ENCODE results near the gene SP140. TPM values are rescaled to one million over a fixed set of nuclear protein-coding genes. Genes with fewer than 3 reads are reported as not detected.

Gene SP140
- total RNA-seq, 2 donors from 2014 or later, result not detected

DNA sequence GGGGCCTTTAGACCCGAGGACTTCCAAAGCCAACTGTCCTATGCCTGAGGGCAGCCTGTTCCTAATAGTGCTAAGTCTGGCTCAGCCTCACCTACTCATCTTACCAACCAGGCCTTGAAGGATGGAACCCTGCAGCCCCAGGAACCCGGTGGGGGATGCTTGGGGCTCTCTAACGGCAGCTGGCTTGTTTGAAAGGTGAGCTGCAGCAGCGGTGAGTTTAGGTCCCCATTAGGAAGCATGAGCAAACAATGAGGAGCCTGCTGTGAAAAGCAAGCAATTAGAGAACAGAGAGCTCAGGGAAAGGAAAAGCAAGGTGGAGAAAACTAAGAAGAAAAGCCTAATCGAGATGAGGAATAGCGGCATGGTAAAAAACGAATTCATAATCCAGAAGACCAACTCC lies 45.6 kb upstream of the SP140 start:
- H3K27me3 ChIP-seq (ENCODE audit: control insufficient read depth, insufficient read depth, low read length, poor library complexity, severe bottlenecking), result no peaks in the 10 kb centered on the region
- no peak overlapping the region for H3K27ac Mint-ChIP-seq
- peaks cover 6% of the 10 kb centered on the region for H3K9me3 Mint-ChIP-seq
- no peak overlapping the region for H3K4me3 Mint-ChIP-seq
- no peaks in the 10 kb centered on the region for H3K9me3 ChIP-seq (ENCODE audit: control insufficient read depth, low read length)
- peak overlapping the region; percentile 80 for H3K27ac ChIP-seq (ENCODE audit: low read depth, low read length)
- peaks cover 10% of the 10 kb centered on the region for H3K4me1 Mint-ChIP-seq
- no peak overlapping the region for H3K9ac ChIP-seq (ENCODE audit: extremely low read depth, low read length, poor library complexity, severe bottlenecking)
- 65 to 79% methylated on average over 4 to 7 of the region's 7 CpGs for WGBS, 2 experiments (ENCODE audit: insufficient coverage in 1 of 2, insufficient read length in 1 of 2)
- H3K4me3 ChIP-seq (ENCODE audit: low read length), result no peak overlapping the region
- TF ChIP-seq, protein P1, sequence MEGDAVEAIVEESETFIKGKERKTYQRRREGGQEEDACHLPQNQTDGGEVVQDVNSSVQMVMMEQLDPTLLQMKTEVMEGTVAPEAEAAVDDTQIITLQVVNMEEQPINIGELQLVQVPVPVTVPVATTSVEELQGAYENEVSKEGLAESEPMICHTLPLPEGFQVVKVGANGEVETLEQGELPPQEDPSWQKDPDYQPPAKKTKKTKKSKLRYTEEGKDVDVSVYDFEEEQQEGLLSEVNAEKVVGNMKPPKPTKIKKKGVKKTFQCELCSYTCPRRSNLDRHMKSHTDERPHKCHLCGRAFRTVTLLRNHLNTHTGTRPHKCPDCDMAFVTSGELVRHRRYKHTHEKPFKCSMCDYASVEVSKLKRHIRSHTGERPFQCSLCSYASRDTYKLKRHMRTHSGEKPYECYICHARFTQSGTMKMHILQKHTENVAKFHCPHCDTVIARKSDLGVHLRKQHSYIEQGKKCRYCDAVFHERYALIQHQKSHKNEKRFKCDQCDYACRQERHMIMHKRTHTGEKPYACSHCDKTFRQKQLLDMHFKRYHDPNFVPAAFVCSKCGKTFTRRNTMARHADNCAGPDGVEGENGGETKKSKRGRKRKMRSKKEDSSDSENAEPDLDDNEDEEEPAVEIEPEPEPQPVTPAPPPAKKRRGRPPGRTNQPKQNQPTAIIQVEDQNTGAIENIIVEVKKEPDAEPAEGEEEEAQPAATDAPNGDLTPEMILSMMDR (conservative IDR thresholded peaks at IDR 0.05), result no peak
- H3K36me3 Mint-ChIP-seq (ENCODE audit: low read depth), result no peaks in the 10 kb centered on the region
- no peaks in the 10 kb centered on the region for H3K36me3 ChIP-seq (ENCODE audit: control insufficient read depth, insufficient read depth, low read length)
- peaks cover 2% of the 10 kb centered on the region for H3K27me3 Mint-ChIP-seq (ENCODE audit: insufficient read depth)
- no peaks in the 10 kb centered on the region for H3K4me1 ChIP-seq (ENCODE audit: control insufficient read depth, insufficient read depth, low read length)
- no peak for DNase-seq

DNA sequence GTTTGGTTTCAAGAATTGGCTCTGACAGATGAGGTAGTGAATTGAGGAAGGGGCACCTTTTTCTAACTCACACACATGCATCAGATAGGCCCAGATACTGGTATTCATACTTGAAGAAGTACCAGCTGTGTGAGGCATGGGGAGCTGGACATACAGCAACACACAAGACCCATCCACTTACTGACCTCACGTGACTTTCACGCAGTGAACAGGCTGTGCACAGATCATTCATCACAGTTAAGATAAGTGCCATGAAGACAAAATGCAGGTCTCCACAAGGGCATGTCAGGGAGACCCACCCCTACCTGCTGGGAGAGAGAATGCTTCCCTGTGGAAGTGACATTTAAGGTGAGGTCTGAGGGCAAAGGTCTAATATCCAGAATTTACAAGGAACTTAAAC lies 44.3 kb upstream of the SP140 start:
- DNase-seq, result no peak
- peaks cover 10% of the 10 kb centered on the region for H3K4me1 Mint-ChIP-seq
- Histone ChIP-seq H3K9me3 (ENCODE audit: control insufficient read depth, low read length) (no peaks in the 10 kb centered on the region), H3K9ac (ENCODE audit: extremely low read depth, low read length, poor library complexity, severe bottlenecking) (no peak overlapping the region), H3K4me1 (ENCODE audit: control insufficient read depth, insufficient read depth, low read length) (no peaks in the 10 kb centered on the region), H3K4me3 (ENCODE audit: low read length) (no peak overlapping the region), H3K27ac (ENCODE audit: low read depth, low read length) (no peak overlapping the region), H3K27me3 (ENCODE audit: control insufficient read depth, insufficient read depth, low read length, poor library complexity, severe bottlenecking) (no peaks in the 10 kb centered on the region), H3K36me3 (ENCODE audit: control insufficient read depth, insufficient read depth, low read length) (no peaks in the 10 kb centered on the region)
- no peak overlapping the region for H3K27ac Mint-ChIP-seq
- H3K36me3 Mint-ChIP-seq (ENCODE audit: low read depth), result no peaks in the 10 kb centered on the region
- TF ChIP-seq, protein P1 (conservative IDR thresholded peaks at IDR 0.05), result no peak
- H3K9me3 Mint-ChIP-seq, result peaks cover 6% of the 10 kb centered on the region
- H3K27me3 Mint-ChIP-seq (ENCODE audit: insufficient read depth), result peaks cover 2% of the 10 kb centered on the region
- H3K4me3 Mint-ChIP-seq, result no peak overlapping the region
- WGBS, 2 experiments (ENCODE audit: insufficient coverage in 1 of 2, insufficient read length in 1 of 2), result 94 to 100% methylated on average over 2 of the region's 2 CpGs

DNA sequence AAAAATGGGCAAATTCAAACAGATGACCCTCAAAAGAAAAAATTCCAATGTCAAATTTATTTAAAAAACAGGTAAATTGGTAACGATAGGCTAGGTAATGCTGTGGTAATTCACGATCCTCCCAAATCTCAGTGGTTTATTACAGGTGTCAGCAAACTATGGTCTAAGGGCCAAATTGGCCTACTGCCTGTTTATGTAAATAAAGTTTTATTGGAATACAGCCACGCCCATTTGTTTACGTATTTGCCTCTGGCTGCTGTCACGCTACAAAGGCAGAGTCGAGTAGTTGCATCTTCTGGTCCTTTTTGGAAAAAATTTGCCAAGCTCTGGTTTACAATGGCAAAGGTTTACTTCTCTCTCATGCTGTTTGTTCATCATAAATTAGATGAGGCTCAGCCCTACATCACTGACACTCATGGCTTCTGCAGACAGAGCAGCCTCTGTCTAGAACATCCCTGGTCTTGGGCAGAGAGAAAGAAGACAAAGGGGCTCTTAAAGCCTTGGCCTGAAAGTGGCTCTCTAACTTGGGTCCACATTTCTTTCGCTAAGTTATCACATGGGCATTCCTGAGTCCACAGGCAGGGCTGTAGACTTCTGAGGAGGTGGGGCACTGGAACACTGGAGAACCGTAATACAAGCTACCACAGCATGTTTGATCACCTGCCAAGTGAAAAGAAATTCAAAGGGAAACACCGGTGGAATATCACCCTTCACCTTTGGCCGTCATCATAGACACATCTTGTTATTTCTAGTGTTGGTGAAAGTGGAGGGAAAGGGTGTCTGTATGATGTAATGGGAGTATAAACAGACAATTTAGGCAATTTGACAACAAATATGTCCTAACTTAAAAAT lies 40.6 kb upstream of the SP140 start:
- H3K27ac Mint-ChIP-seq, result no peak overlapping the region

More for the DNA sequence above, 40.6 kb upstream of the SP140 start:
- 83 to 85% methylated on average over 10 of the region's 10 CpGs for WGBS, 2 experiments (ENCODE audit: insufficient coverage in 1 of 2, insufficient read length in 1 of 2)
- H3K4me1 Mint-ChIP-seq, result no peaks in the 10 kb centered on the region
- Histone ChIP-seq H3K36me3 (ENCODE audit: control insufficient read depth, insufficient read depth, low read length) (no peaks in the 10 kb centered on the region), H3K27ac (ENCODE audit: low read depth, low read length) (no peak overlapping the region), H3K4me3 (ENCODE audit: low read length) (no peak overlapping the region), H3K9me3 (ENCODE audit: control insufficient read depth, low read length) (no peaks in the 10 kb centered on the region), H3K9ac (ENCODE audit: extremely low read depth, low read length, poor library complexity, severe bottlenecking) (no peak overlapping the region), H3K27me3 (ENCODE audit: control insufficient read depth, insufficient read depth, low read length, poor library complexity, severe bottlenecking) (no peaks in the 10 kb centered on the region), H3K4me1 (ENCODE audit: control insufficient read depth, insufficient read depth, low read length) (no peaks in the 10 kb centered on the region)
- no peak for DNase-seq
- no peak overlapping the region for H3K4me3 Mint-ChIP-seq
- peaks cover 7% of the 10 kb centered on the region for H3K9me3 Mint-ChIP-seq
- TF ChIP-seq, protein P1 (conservative IDR thresholded peaks at IDR 0.05), result no peak
- H3K36me3 Mint-ChIP-seq (ENCODE audit: low read depth), result no peaks in the 10 kb centered on the region
- H3K27me3 Mint-ChIP-seq (ENCODE audit: insufficient read depth), result peaks cover 2% of the 10 kb centered on the region
